Neural cell (in vitro differentiated cells): ENCODE data around the gene STPG3.

Experiments
- CTCF ChIP-seq: fragments of 450-650 bp; IDR thresholded peaks from 2 replicates; pipeline ENCODE4 v1.5.1; 2014; ENCODE audit warnings: antibody characterized with exemption, mild to moderate bottlenecking, moderate library complexity; ENCODE audit not compliant: poor library complexity, severe bottlenecking
- EP300 ChIP-seq: fragments of 450-650 bp; conservative IDR thresholded peaks from 2 replicates; pipeline ENCODE4 v1.6.1; 2014; ENCODE audit warnings: antibody characterized with exemption, mild to moderate bottlenecking, moderate library complexity; ENCODE audit not compliant: poor library complexity, severe bottlenecking
- EZH2 ChIP-seq: fragments of 200-600, 300-800 bp; shearing (Covaris generic), sonication (generic); IDR thresholded peaks from 2 replicates; pipeline ENCODE4 v1.6.1; 2014; ENCODE audit warnings: antibody characterized with exemption, low read length, borderline replicate concordance, mild to moderate bottlenecking; ENCODE audit not compliant: insufficient read depth, poor library complexity, severe bottlenecking
- MXI1 ChIP-seq: fragments of 450-650 bp; conservative IDR thresholded peaks from 2 replicates; pipeline ENCODE4 v1.6.1; 2014; ENCODE audit warnings: antibody characterized with exemption, mild to moderate bottlenecking; ENCODE audit not compliant: poor library complexity, severe bottlenecking
- POLR2AphosphoS5 ChIP-seq: IDR thresholded peaks from 2 replicates; pipeline ENCODE4 v1.6.1; 2012
- RAD21 ChIP-seq: fragments of 450-650 bp; conservative IDR thresholded peaks from 2 replicates; pipeline ENCODE4 v1.6.1; 2014; ENCODE audit warnings: antibody characterized with exemption, mild to moderate bottlenecking, moderate library complexity
- TAF1 ChIP-seq: IDR thresholded peaks from 2 replicates; pipeline ENCODE4 v1.6.1; 2012; ENCODE audit warnings: low read depth
- TF ChIP-seq, protein P1 (sequence below): IDR thresholded peaks from 2 replicates; pipeline ENCODE4 v1.6.1; 2012; ENCODE audit warnings: borderline replicate concordance

DNA sequence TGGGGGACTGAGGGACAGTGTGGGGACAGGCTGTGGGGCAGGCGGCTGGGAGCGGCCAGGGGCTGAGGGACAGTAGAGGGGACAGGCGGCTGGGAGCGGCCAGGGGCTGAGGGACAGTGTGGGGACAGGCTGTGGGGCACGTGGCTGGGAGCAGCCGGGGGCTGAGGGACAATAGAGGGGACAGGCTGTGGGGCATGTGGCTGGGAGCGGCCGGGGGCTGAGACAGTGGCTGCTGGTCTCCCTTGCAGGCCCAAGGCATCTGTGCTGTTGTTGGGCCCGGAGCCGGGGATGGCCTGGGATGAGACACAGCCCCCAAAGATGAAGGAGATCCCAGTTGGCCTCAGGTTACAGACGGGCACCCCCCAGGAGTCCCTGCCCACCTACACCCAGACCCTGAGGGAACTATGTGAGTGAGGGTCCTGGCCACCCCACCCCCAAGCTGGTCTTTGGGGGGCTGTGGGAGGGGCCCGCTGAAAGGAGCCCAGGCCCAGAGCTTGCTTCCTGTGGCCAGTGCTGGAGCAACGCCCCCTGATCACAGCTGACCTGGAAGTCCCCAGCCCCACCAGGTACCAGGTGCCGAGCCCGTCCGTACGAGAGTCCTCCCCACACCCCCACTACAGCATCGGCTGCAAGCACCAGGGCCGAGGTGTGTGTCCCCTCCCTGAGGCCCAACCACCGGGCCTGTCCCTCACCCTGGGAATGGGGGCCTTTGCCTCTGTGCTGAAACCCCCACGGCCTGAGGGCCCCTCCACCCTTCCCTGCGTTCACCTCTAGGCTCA is 593 bp downstream of the STPG3 start:
- TF ChIP-seq CTCF (no peak), POLR2AphosphoS5 (no peak), EP300 (no peak), TAF1 (no peak), EZH2 (no peak), RAD21 (no peak), MXI1 (no peak)
- TF ChIP-seq, protein P1, sequence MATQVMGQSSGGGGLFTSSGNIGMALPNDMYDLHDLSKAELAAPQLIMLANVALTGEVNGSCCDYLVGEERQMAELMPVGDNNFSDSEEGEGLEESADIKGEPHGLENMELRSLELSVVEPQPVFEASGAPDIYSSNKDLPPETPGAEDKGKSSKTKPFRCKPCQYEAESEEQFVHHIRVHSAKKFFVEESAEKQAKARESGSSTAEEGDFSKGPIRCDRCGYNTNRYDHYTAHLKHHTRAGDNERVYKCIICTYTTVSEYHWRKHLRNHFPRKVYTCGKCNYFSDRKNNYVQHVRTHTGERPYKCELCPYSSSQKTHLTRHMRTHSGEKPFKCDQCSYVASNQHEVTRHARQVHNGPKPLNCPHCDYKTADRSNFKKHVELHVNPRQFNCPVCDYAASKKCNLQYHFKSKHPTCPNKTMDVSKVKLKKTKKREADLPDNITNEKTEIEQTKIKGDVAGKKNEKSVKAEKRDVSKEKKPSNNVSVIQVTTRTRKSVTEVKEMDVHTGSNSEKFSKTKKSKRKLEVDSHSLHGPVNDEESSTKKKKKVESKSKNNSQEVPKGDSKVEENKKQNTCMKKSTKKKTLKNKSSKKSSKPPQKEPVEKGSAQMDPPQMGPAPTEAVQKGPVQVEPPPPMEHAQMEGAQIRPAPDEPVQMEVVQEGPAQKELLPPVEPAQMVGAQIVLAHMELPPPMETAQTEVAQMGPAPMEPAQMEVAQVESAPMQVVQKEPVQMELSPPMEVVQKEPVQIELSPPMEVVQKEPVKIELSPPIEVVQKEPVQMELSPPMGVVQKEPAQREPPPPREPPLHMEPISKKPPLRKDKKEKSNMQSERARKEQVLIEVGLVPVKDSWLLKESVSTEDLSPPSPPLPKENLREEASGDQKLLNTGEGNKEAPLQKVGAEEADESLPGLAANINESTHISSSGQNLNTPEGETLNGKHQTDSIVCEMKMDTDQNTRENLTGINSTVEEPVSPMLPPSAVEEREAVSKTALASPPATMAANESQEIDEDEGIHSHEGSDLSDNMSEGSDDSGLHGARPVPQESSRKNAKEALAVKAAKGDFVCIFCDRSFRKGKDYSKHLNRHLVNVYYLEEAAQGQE: no peak
